T1000 (cell line): Measurements from ENCODE around the gene PDIA2.
"Not testable (repeated sequence)": the region's sequence is repeated elsewhere in the genome, so short reads cannot be mapped to it uniquely, and the experiment has no call there.

Experiments
- DNase-seq: peaks from one replicate; lab custom pipeline; 2025; ENCODE audit warnings: mixed read lengths; lab: John Stamatoyannopoulos, UW

The PDIA2 gene

GRCh38 chr16:264440-264951 lies 18.5 kb upstream of the PDIA2 start:
- no peak for DNase-seq

- no peak for DNase-seq
These were observed 17.9 kb upstream of the PDIA2 start for GRCh38 chr16:265002-265529.

DNA sequence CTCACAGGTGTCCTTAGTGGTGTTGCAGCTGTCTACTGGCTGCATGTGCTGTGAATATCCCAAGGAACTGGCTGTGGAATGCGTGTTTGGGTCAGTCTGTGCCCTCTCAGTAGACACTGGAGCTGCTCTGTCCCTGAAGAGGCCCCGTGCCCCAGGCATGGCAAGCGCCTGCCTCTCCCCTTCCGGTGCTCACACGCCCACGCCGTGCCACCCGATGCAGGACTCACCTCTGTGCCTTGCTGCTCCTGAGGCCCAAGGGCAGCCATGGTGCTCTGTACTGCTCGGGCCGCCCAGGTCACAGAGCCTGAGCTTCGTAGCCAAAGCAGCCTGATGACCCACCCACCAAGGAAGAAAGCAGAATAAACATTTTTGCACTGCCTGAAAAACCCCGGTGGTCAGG lies 17.3 kb upstream of the PDIA2 start:
- no peak for DNase-seq

- no peak for DNase-seq
These were observed 16.5 kb upstream of the PDIA2 start for GRCh38 chr16:266258-267164.

DNA sequence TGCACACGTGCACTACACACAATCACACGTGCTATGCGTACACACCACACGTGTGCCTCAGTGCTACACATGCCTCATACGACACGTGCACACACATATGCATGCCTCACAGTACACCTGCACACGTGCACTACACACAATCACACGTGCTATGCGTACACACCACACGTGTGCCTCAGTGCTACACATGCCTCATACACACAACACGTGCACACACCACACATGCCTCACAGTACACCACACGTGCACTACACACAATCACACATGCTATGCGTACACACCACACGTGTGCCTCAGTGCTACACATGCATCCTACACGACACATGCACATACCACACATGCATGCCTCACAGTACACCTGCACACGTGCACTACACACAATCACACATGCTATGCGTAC lies 15.4 kb upstream of the PDIA2 start:
- not testable (repeated sequence) for DNase-seq

DNA sequence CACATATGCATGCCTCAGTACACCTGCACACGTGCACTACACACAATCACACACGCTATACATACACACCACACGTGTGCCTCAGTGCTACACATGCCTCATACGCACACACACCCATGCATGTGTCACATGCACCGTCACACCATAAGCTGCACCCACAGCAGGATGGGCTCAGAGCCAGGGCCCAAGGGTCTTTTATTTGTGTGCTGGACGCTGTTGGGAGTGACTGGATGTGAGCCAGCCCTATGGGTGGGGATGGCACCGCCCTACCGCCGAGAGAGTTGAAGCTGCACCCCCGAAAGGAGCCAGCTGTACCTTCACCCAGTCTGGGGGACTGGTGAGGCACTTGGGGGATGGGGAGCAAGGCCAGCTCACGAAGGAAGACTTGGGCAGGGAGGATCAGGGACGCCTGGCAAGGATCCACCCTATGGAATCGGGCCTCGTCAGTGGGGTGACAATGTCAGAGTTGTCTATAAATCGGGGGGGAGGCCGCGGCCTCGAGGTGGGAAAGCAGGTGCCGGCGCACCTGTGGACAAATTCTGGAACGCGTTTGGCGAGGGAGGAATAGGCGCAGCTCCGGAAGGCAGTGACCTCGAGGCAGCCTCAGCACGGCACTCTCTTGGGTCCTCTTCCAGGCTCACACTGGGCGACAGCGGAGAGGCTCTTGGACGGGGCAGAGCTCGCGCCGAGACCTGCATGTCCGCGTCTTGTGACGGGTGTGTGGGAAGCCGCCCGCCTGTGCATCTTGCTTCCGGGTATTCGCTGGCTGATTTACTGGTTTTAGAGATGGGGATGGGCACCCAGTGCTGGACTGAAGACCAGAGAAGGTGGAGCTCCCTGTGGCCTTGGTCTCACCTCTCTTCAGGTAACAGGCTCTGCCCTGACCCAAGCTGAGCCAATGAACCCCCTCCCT lies 14.6 kb upstream of the PDIA2 start:
- no peak for DNase-seq

DNA sequence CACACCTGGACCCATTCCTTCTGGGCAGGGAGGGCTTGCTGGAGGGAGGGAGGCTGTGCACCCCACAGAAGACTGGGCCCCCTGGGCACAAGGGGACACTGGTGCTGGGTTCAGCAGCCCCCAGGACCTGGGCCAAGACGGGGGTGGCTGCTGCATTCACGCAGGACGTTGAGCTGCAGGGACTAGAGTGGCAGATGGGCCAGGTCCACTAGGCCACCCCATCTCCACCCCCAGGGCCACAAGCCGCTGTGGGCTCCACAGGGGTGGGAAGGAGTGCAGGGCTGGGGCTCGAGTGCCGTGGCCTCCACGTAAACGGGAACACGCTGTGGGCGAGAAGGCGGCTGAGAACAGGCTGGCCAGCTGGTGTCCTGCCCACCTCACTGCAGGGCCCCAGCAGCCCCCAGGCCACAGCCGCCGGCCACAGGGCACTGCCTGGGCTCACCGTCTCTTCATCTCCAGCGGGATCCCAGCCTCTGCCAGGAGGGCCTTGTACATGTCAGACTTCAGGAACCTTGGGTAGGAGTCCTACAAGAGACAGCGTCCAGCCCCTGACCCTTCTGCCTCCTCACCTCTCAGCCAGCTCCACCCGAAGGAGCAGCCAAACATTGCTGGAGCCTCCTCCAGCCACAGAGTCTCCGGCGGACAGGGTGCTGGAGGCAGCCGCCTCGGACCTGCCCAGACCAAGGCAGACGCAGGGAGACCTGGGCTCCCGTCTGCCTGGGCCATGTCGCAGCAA lies 13.7 kb upstream of the PDIA2 start:
- DNase-seq = no peak

DNA sequence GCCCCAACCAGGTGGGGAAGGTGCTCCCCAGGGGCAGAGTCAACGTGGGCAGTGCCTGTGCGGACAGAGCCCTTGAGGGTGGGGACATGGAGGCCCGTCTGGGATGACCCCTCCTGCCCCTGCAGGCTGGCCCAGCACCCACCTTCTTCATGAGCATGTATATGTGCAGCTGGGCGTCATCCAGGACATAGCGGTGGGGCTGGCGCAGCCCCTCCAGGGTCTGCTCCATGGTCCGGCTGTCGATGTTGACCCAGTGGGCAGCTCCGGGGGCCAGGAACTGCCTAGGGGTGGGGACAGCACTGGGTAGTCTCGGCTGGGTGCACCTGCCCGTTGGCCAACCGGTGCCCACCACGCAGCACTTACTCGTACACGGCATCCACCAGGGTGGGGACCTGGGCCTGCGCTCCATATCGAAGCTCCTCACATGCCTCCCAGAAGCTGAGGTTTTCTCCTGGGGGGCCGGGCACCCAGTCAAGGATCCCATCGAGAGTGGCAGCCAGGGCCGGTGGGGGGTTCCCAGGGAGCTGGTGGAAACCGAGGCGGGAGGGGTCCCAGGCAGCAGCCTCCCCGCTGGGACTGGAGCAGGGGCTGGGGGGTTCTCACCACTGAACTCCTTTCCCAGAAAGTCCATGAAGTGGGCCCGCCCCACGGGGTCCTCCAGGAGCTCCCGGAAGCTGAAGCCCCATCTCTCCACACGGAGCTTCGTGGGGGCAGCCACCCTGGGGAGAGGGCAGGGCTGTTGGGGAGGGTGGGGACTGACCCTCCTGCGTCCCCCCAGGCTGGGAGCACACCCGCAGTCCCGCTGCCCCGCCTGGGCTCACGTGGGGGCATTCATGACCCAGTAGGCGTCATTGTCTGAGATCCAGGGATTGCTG lies 12.3 kb upstream of the PDIA2 start:
- no peak for DNase-seq

DNA sequence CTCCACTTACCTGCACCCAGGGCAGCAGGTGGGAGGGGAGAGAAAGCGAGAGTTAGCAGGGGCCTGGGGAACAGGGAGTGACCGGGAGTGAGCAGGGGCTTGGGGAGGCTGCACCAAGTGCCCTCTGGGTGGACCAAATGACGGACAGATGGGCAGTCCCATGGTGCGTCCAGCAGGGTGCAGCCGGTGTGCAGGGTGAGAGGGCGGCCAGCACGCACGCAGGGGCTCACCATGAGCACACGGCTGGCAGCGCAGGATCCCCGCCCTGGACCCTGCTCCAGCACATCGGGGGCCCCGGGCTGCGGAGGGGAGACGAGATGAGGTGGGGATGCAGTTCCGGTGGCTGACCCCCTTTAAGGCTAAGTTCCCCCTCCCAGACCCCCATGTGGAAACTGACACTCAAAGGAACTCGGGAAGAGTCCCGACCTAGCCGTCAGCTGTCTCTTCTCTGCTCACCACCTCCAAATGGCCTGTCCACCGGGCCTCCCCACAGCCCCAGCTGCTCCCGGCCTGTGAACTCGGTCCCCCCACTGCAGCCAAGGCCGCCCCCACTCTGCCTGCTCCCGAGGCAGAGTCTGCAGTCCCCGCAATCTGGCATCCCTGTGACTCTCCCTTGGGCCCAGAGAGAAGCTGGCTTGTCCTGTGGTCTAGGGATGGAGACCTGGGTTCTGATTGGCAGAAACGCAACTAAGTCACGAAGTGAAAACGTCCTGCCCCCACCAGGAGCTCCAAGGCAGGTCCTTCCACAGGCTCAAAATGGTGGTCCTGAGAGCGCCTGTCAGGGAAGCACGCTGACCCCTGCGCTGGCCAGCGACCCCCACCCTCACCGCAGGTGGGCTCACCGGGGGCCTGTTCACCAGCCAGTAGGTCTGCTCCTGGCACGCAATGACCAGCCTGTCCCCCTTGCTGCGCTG lies 10.1 kb upstream of the PDIA2 start:
- no peak for DNase-seq

GRCh38 chr16:273547-274421 lies 9.2 kb upstream of the PDIA2 start:
- no peak for DNase-seq

- DNase-seq = no peak
These were observed 7.8 kb upstream of the PDIA2 start for GRCh38 chr16:275041-275641.

GRCh38 chr16:275786-276232 lies 7.2 kb upstream of the PDIA2 start, which contains the start of gene RGS11:
Gene RGS11 (minus strand): TSS chr16:275944. CDS start chr16:275911, 33 bp downstream.
- no peak for DNase-seq

GRCh38 chr16:276426-277077 lies 6.4 kb upstream of the PDIA2 start:
- DNase-seq = no peak

GRCh38 chr16:278863-279366 lies 4.0 kb upstream of the PDIA2 start:
- DNase-seq = no peak

GRCh38 chr16:279531-279930 lies 3.4 kb upstream of the PDIA2 start:
- no peak for DNase-seq

GRCh38 chr16:280005-280460 lies 2.9 kb upstream of the PDIA2 start:
- DNase-seq = no peak

DNA sequence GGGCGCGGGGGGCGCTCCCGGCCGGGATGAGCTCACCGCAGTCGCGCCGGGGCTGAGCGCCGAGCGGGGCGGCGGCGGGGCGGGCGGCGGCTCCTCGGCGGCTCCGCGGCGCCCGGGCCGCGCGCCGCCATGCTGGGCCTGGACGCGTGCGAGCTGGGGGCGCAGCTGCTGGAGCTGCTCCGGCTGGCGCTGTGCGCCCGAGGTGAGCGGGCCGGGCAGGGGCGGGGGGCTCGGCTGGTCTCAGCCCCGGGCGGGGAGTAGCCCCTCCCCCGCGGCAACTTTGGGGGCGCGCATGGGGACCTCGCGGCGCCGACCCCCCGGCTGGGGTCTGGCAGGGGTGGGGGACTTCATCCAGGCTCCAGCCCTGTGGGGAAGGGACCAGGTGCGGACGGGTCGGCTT lies 2.4 kb upstream of the PDIA2 start, which contains the start of gene ARHGDIG:
Gene ARHGDIG (plus strand): TSS at position 40 of the 400 bp plus-strand sequence. CDS start 90 bp downstream, at position 130.
- no peak for DNase-seq
